ENCODE measurements around the gene MORN1. TPM values are rescaled to one million over a fixed set of nuclear protein-coding genes. Genes with fewer than 3 reads are reported as not detected.

The MORN1 gene
- total and polyA plus RNA-seq, 2 of the 8 experiments (the other 6 are each of a cell fraction or from before 2014, with no cell fraction given) = 5.0 to 9.1 TPM

DNA sequence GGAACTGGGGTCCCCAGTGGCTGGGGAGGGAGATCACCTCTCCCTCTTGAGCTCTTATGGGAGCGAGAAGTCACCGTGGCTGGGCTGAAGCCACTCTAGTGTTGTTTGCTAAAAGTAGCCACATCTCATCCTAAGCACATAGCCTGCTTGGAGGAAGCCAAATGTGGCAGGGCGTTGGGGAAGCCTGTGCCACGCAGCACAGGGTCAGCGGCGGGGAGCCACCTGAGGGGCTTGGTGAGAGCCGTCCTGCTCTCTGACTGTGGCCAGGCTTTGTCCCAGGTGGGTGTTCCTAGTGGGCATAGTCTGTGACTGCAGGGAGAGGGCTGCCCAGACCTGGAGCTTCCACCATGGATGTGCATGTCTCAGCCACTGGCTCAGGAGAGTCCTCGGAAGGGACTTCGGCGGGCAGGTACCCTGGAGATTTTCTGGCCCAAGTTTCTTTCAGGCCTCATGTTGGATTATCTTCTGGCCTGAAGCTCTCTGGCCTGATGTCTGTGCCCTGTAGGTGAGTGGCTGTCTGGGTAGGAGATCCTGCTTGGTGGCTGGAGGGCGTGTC is 38.9 kb downstream of the MORN1 start (continued):
- TF ChIP-seq RBBP5 (IDR thresholded peaks at IDR 0.05; ENCODE audit: borderline replicate concordance, low read depth, low read length) = no peak
- TF ChIP-seq SIN3A (conservative IDR thresholded peaks at IDR 0.05 in 1 of 2, IDR thresholded peaks at IDR 0.05 in 1 of 2; ENCODE audit: low read depth in 1 of 2, low read length in 2 of 2) = no peak
- no peak for TF ChIP-seq BACH1 (IDR thresholded peaks at IDR 0.05; ENCODE audit: low read length)
- no peak for TF ChIP-seq EP300 (IDR thresholded peaks at IDR 0.05; ENCODE audit: borderline replicate concordance in 1 of 2, low read depth in 2 of 2, low read length in 2 of 2)
- no peak for TF ChIP-seq BRCA1 (IDR thresholded peaks at IDR 0.05; ENCODE audit: low read depth, low read length)

Measured in H1 (cell line).